Activated gamma-delta T cell treated with Interleukin-2 at 50 U/mL for 16 hours (primary cell): ENCODE results near the gene CYTH2.

Experiments
- DNase-seq: peaks from one replicate; pipeline ENCODE4 v3.0.0-alpha.2; 2020

The CYTH2 gene

GRCh38 chr19:48454150-48454730 lies 14.9 kb upstream of the CYTH2 start:
- no peak for DNase-seq

GRCh38 chr19:48455171-48455907 lies 13.8 kb upstream of the CYTH2 start, which contains the start of gene KCNJ14:
Gene KCNJ14, plus strand, starts transcription at chr19:48455574. Its CDS starts 6,151 bp downstream, at chr19:48461725.
- no peak for DNase-seq

GRCh38 chr19:48455908-48456562 lies 13.1 kb upstream of the CYTH2 start:
- no peak for DNase-seq

GRCh38 chr19:48456864-48457263 lies 12.3 kb upstream of the CYTH2 start:
- DNase-seq, result no peak

- DNase-seq, result no peak
Observed at GRCh38 chr19:48458016-48458415, 11.2 kb upstream of the CYTH2 start.

- no peak for DNase-seq
Observed at GRCh38 chr19:48461651-48461981, 7.6 kb upstream of the CYTH2 start.

GRCh38 chr19:48461982-48462655 lies 7.0 kb upstream of the CYTH2 start:
- no peak for DNase-seq

- no peak for DNase-seq
Observed at GRCh38 chr19:48465215-48465614, 4.0 kb upstream of the CYTH2 start.

- DNase-seq, result no peak
Observed at GRCh38 chr19:48466561-48467325, 2.4 kb upstream of the CYTH2 start.

GRCh38 chr19:48468772-48469288 lies 339 bp upstream of the CYTH2 start:
- peak; percentile 99 for DNase-seq

GRCh38 chr19:48469934-48470680 lies 938 bp downstream of the CYTH2 start:
- DNase-seq, result no peak

GRCh38 chr19:48470856-48471255 lies 1.7 kb downstream of the CYTH2 start:
- no peak for DNase-seq

GRCh38 chr19:48471836-48472235 lies 2.7 kb downstream of the CYTH2 start:
- no peak for DNase-seq

- no peak for DNase-seq
Observed at GRCh38 chr19:48473161-48473966, 4.2 kb downstream of the CYTH2 start.

GRCh38 chr19:48474084-48474592 lies 5.0 kb downstream of the CYTH2 start:
- DNase-seq, result no peak

GRCh38 chr19:48475369-48476068 lies 6.3 kb downstream of the CYTH2 start:
- no peak for DNase-seq

GRCh38 chr19:48476176-48476575 lies 7.0 kb downstream of the CYTH2 start:
- no peak for DNase-seq

- DNase-seq, result no peak
Observed at GRCh38 chr19:48477067-48477685, 8.0 kb downstream of the CYTH2 start.

- no peak for DNase-seq
Observed at GRCh38 chr19:48477698-48478338, 8.6 kb downstream of the CYTH2 start.
